GM12875 (cell line): ENCODE results near the gene FDX1.

Source experiments
- H3K4me3 ChIP-seq: one replicate; pipeline ENCODE4 v1.5.1; 2011; ENCODE audit warnings: low read depth, low read length, control low read depth
- TF ChIP-seq, protein P1 (sequence below): IDR thresholded peaks from 2 replicates; pipeline ENCODE4 v1.5.1; 2011; ENCODE audit warnings: low read depth, mild to moderate bottlenecking, control low read depth, inconsistent platforms, low read length, moderate library complexity, borderline replicate concordance; ENCODE audit not compliant: insufficient read depth

FDX1 gene

DNA sequence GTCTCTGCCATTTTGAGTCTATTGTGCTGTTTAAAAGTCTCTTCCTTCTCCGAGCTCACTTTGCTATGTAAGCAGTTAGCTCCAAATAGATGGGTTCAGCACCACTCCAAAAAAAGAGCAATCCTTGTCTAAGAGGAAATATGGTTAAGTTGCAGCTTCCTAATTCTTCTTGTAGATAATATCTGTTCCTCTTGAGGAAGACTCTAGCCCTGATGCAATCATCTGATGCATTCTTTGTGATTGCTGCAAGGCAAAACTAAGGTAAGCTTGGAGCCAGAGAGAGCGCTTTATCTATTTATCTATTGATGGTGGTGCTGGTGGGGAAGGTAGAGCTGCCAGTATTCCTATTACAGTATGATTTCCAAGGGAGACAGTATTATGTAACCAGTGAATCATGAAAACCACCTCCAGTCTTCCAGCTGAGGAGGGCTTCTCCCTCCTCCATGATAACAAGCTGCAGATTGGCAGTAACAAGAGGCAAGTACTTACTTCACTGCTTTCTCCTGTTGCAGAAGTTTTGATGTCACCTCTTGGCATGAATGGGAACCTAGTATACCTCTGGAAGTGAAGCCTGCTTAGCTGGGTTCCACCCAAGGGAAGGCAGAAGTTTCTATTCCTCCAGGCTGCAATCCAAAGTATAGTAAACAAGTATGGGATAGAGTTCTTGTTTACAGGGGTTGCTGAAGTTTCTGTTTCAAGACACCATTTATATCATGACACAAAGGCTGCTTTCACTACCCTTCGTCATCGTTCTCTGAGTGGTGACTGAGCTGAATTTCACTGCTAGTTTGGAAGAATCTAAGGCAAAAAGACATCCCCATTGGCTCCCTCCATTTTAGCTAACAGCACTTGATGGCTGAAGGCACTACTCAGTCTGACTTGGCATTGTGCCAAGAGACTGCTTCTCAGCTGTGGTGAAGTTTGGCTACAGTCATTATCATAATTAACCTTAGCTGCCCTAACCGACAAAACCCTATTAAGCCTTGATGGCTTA, 49.7 kb downstream of the FDX1 start:
- TF ChIP-seq, protein P1, sequence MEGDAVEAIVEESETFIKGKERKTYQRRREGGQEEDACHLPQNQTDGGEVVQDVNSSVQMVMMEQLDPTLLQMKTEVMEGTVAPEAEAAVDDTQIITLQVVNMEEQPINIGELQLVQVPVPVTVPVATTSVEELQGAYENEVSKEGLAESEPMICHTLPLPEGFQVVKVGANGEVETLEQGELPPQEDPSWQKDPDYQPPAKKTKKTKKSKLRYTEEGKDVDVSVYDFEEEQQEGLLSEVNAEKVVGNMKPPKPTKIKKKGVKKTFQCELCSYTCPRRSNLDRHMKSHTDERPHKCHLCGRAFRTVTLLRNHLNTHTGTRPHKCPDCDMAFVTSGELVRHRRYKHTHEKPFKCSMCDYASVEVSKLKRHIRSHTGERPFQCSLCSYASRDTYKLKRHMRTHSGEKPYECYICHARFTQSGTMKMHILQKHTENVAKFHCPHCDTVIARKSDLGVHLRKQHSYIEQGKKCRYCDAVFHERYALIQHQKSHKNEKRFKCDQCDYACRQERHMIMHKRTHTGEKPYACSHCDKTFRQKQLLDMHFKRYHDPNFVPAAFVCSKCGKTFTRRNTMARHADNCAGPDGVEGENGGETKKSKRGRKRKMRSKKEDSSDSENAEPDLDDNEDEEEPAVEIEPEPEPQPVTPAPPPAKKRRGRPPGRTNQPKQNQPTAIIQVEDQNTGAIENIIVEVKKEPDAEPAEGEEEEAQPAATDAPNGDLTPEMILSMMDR, result no peak
- no peak overlapping the region for H3K4me3 ChIP-seq

- H3K4me3 ChIP-seq, result no peak overlapping the region
- TF ChIP-seq, protein P1, result no peak
These were observed 51.8 kb downstream of the FDX1 start for GRCh38 chr11:110481523-110481922.

GRCh38 chr11:110486156-110486555, 56.4 kb downstream of the FDX1 start:
- no peak overlapping the region for H3K4me3 ChIP-seq
- TF ChIP-seq, protein P1, result no peak

DNA sequence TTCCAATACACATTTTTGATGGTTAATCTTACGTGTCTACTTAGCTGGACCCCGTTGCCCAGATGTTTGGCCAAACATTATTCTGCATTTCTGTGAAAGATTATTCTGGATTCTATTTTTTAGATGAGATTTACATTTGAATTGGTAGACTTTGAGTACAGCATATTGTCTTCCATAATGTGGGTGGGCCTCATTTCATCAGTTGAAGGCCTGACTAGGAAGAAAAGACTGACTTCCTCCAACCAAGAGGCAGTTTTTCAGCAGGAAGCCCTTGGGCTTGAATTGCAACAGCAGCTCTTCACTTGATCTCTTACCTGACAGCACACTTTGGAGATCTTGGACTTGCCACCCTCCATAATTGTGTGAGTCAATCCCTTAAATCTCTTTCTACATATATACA, 58.7 kb downstream of the FDX1 start:
- TF ChIP-seq, protein P1, result no peak
- H3K4me3 ChIP-seq, result no peak overlapping the region

DNA sequence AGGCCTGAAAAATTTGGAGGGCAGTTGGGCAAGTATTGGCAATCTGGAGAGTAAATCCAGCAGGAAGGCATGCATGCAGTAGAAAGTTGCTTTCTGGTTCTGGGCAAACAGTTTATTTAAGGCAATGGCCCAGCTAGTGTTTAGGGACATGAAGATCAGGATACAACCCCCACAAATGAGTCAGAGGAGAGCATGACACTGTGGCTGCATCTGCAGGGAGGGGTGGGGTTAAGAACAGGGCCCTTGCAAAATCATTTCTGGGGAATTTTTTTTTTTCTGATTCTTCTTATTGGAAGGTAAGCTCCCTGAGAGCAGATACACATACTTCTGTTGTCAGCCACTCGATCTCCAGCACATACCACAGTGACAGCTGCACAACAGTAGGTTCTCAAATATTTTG, 61.1 kb downstream of the FDX1 start:
- H3K4me3 ChIP-seq, result no peak overlapping the region
- TF ChIP-seq, protein P1, result no peak

GRCh38 chr11:110491577-110492320, 62.0 kb downstream of the FDX1 start:
- H3K4me3 ChIP-seq, result no peak overlapping the region
- TF ChIP-seq, protein P1, result no peak
